Measurements from ENCODE around the gene C1QTNF3.
A peak's percentile ranks its signal among the peaks of the same experiment; 100 is the strongest.

DNA sequence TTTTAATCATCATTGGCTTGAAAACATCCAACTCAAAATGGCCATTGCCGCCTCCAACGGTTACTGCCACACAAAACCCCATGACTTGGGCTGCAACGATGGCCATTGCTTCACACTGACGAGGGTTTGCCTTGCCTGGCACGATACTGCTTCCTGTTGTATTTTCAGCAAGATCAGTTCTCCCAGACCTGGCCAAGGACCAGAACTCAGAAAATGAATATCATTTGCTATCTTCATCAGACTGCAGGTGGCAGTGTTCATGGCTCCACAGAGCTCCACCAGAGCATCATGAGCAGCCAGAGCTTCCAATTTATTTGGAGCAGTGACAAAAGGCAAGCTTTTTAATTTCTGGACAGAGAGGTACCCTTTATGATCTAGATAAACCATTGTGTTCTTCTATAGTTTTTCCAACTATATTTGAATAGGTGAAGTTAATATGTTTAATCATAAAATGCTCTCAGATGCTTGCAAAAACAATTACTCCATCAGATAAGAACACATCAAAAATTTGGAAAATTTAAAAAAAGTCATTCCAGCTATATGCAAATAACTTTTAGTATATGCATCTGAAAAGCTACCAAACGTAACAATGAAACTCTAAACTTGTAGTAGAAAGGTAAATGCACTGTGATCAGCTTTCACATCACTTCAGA, 45.6 kb downstream of the C1QTNF3 start:
- TF ChIP-seq, protein P1, sequence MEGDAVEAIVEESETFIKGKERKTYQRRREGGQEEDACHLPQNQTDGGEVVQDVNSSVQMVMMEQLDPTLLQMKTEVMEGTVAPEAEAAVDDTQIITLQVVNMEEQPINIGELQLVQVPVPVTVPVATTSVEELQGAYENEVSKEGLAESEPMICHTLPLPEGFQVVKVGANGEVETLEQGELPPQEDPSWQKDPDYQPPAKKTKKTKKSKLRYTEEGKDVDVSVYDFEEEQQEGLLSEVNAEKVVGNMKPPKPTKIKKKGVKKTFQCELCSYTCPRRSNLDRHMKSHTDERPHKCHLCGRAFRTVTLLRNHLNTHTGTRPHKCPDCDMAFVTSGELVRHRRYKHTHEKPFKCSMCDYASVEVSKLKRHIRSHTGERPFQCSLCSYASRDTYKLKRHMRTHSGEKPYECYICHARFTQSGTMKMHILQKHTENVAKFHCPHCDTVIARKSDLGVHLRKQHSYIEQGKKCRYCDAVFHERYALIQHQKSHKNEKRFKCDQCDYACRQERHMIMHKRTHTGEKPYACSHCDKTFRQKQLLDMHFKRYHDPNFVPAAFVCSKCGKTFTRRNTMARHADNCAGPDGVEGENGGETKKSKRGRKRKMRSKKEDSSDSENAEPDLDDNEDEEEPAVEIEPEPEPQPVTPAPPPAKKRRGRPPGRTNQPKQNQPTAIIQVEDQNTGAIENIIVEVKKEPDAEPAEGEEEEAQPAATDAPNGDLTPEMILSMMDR (IDR thresholded peaks at IDR 0.05; ENCODE audit: low read depth, low read length, poor library complexity, severe bottlenecking), result peak; percentile 70
- no peak for TF ChIP-seq EZH2phosphoT487 (IDR thresholded peaks at IDR 0.05; ENCODE audit: borderline replicate concordance, low read length)

Data from DOHH2 (cell line).